ENCODE results near the gene ARHGEF3. TPM values are rescaled to one million over a fixed set of nuclear protein-coding genes. Genes with fewer than 3 reads are reported as not detected.

ARHGEF3 gene
- total and polyA plus RNA-seq, 5 donors from 2014 or later: 87.8 to 137 (median 103) TPM

DNA sequence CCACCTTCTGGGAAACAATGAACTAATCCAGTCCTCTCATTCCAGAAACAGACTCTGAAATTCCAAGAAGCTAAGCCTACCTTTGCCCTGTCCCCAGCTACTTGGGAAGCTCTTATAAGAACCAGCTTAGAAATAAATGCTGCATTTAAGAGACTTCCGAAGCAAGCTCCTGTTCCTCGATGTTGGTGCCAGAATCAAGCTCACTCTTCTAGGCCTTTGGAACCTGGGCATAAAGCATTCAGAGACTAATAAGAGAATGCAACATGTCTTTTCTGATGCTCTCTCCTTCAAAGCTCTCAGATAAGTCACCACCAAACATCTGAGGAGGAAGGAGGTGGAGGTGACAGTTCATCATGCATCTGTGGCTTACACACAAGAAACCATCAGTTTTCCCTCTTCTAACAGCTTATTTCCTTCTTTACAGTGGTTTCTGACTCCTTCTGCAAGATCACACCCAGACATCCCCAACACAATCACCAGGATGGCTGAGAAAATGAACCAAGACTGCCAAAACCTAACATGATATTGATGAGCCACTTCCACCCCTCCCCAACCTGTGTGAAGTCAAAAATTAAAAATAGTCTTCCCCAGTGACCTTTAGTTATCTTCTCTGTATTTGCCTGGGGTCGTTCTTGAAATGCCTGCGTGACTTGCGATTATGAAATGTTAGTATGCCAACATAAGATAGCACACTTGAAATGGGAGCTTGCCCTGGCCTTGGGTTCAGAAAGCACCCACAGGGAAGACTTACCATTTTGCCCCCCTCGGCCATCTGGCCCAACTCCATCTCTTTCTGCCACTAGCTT is 11.5 kb downstream of the ARHGEF3 start:
- Mint-ChIP-seq H3K27ac (peak overlapping the region; percentile 83 to 96 (median 84)), H3K9me3 (no peaks in the 10 kb centered on the region), H3K36me3 (peaks cover 17% of the 10 kb centered on the region), H3K27me3 (no peaks in the 10 kb centered on the region), H3K4me3 (peak overlapping the region; percentile 62 to 87 (median 80)), H3K4me1 (peaks cover 37 to 95% (median 76%) of the 10 kb centered on the region in 4 donors)
- peak in 2 of 3 donors; percentile 17 to 65 for DNase-seq
- peak overlapping the region; percentile 78 for H3K27ac ChIP-seq (ENCODE audit: insufficient read depth, low read length, poor library complexity, severe bottlenecking)
- H3K4me1 ChIP-seq (ENCODE audit: control insufficient read depth, insufficient read depth, low read length, poor library complexity, severe bottlenecking): peaks cover 88% of the 10 kb centered on the region
- H3K27me3 ChIP-seq (ENCODE audit: control insufficient read depth, insufficient read depth, low read length): no peaks in the 10 kb centered on the region
- peak; percentile 25 to 33 for ATAC-seq (ENCODE audit: low read depth in 2 of 2)
- no peaks in the 10 kb centered on the region for H3K9me3 ChIP-seq (ENCODE audit: control insufficient read depth in 2 of 2, low read length in 2 of 2)
- H3K4me3 ChIP-seq (ENCODE audit: low read depth, low read length): peak overlapping the region; percentile 48
- peaks cover 11% of the 10 kb centered on the region for H3K36me3 ChIP-seq (ENCODE audit: control insufficient read depth, insufficient read depth, low read length)

DNA sequence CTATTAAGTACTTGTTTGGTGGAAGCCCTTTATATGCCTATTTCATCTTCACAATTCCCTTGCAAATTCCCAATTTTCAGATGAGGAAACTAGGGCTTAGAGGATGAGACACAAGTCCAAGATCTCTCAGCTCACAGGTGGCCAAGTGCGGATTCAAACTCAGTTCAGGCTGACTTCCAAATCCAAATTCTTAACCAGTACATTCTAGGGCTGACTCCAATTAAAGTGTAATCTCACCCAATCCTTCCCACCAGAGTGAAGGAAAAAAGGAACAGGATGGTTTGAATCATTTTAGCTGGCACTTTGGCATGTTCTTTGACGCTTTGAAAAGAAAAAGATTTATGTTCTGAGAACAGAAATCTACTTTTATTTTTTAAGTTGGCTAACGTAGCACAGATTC is 12.7 kb downstream of the ARHGEF3 start:
- no peak for ATAC-seq (ENCODE audit: low read depth in 2 of 2)
- H3K9me3 Mint-ChIP-seq: no peaks in the 10 kb centered on the region
- Histone ChIP-seq H3K4me3 (ENCODE audit: low read depth, low read length) (peak overlapping the region; percentile 48), H3K36me3 (ENCODE audit: control insufficient read depth, insufficient read depth, low read length) (peaks cover 11% of the 10 kb centered on the region), H3K27me3 (ENCODE audit: control insufficient read depth, insufficient read depth, low read length) (no peaks in the 10 kb centered on the region), H3K4me1 (ENCODE audit: control insufficient read depth, insufficient read depth, low read length, poor library complexity, severe bottlenecking) (peaks cover 89% of the 10 kb centered on the region), H3K27ac (ENCODE audit: insufficient read depth, low read length, poor library complexity, severe bottlenecking) (peak overlapping the region; percentile 78), H3K9me3 (ENCODE audit: control insufficient read depth in 2 of 2, low read length in 2 of 2) (no peaks in the 10 kb centered on the region)
- peak overlapping the region; percentile 73 to 87 (median 76) for H3K4me3 Mint-ChIP-seq
- H3K27ac Mint-ChIP-seq: peak overlapping the region; percentile 83 to 96 (median 84)
- no peaks in the 10 kb centered on the region for H3K27me3 Mint-ChIP-seq
- no peak for DNase-seq
- H3K36me3 Mint-ChIP-seq: peaks cover 18% of the 10 kb centered on the region
- H3K4me1 Mint-ChIP-seq: peaks cover 37 to 96% (median 84%) of the 10 kb centered on the region in 4 donors

DNA sequence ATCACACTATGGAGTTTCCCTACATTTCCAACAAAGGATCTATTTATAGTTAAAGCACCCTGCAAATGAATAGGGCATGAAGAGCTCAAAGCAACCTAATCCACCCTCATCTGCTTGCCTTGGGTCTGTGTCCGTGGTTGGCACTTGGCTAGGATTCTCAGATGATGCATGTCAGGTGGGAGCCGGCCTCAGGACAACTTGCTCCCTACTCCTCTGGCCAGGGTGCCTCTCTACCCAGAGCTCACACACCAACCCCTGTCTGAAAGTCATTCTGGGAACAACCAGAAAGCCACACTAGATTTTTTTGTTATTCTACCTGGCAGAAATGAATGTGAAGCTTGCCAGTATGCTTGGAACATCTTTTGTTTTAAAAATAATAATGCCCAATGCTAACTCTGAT is 13.2 kb downstream of the ARHGEF3 start:
- Mint-ChIP-seq H3K9me3 (no peaks in the 10 kb centered on the region), H3K27ac (peak overlapping the region; percentile 83 to 96 (median 84))
- DNase-seq: no peak

DNA sequence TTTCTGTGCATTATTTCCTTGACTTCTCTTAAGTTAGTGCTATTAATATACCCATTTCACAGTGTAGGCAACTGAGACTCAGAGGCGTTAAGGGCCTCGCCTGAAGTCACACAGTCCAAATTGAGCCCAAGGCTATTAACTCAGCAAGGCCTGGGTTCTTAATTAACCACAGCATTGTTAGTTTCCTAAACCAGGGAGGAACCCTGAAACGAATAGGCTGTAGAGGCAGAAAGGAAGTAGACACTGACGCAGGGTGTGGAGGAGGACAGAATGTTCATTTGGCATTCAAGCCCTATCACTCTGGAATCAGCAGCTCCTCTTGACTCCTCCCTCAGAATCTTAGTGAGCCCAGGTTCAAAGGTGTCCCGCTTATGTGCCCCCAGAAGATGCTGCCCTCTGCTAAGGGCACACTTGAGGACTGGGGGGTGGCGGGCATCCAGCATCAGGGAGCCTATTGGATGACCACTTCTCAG is 13.9 kb downstream of the ARHGEF3 start:
- no peaks in the 10 kb centered on the region for H3K9me3 Mint-ChIP-seq
- H3K9me3 ChIP-seq (ENCODE audit: control insufficient read depth in 2 of 2, low read length in 2 of 2): no peaks in the 10 kb centered on the region
- no peaks in the 10 kb centered on the region for H3K27me3 ChIP-seq (ENCODE audit: control insufficient read depth, insufficient read depth, low read length)
- H3K4me1 Mint-ChIP-seq: peaks cover 47 to 99% (median 89%) of the 10 kb centered on the region in 4 donors
- peak overlapping the region; percentile 48 for H3K4me3 ChIP-seq (ENCODE audit: low read depth, low read length)
- peaks cover 14% of the 10 kb centered on the region for H3K36me3 Mint-ChIP-seq
- peak overlapping the region; percentile 73 to 87 (median 76) for H3K4me3 Mint-ChIP-seq
- DNase-seq (peak in 2 of 3 donors; percentile 43 to 71), ATAC-seq (ENCODE audit: low read depth in 2 of 2) (peak in 1 of 2 donors; percentile 8)
- H3K36me3 ChIP-seq (ENCODE audit: control insufficient read depth, insufficient read depth, low read length): peaks cover 3% of the 10 kb centered on the region
- H3K27me3 Mint-ChIP-seq: no peaks in the 10 kb centered on the region
- peaks cover 97% of the 10 kb centered on the region for H3K4me1 ChIP-seq (ENCODE audit: control insufficient read depth, insufficient read depth, low read length, poor library complexity, severe bottlenecking)
- peak overlapping the region; percentile 78 for H3K27ac ChIP-seq (ENCODE audit: insufficient read depth, low read length, poor library complexity, severe bottlenecking)
- peak overlapping the region; percentile 83 to 96 (median 84) for H3K27ac Mint-ChIP-seq

More for the DNA sequence above, 13.2 kb downstream of the ARHGEF3 start:
- peak overlapping the region; percentile 73 to 87 (median 76) for H3K4me3 Mint-ChIP-seq
- H3K27me3 Mint-ChIP-seq: no peaks in the 10 kb centered on the region
- ATAC-seq (ENCODE audit: low read depth in 2 of 2): no peak
- peaks cover 14% of the 10 kb centered on the region for H3K36me3 Mint-ChIP-seq
- no peaks in the 10 kb centered on the region for H3K9me3 ChIP-seq (ENCODE audit: control insufficient read depth in 2 of 2, low read length in 2 of 2)
- H3K4me1 Mint-ChIP-seq: peaks cover 43 to 97% (median 84%) of the 10 kb centered on the region in 4 donors
- H3K4me1 ChIP-seq (ENCODE audit: control insufficient read depth, insufficient read depth, low read length, poor library complexity, severe bottlenecking): peaks cover 90% of the 10 kb centered on the region
- peaks cover 5% of the 10 kb centered on the region for H3K36me3 ChIP-seq (ENCODE audit: control insufficient read depth, insufficient read depth, low read length)
- no peaks in the 10 kb centered on the region for H3K27me3 ChIP-seq (ENCODE audit: control insufficient read depth, insufficient read depth, low read length)
- peak overlapping the region; percentile 78 for H3K27ac ChIP-seq (ENCODE audit: insufficient read depth, low read length, poor library complexity, severe bottlenecking)
- peak overlapping the region; percentile 48 for H3K4me3 ChIP-seq (ENCODE audit: low read depth, low read length)

DNA sequence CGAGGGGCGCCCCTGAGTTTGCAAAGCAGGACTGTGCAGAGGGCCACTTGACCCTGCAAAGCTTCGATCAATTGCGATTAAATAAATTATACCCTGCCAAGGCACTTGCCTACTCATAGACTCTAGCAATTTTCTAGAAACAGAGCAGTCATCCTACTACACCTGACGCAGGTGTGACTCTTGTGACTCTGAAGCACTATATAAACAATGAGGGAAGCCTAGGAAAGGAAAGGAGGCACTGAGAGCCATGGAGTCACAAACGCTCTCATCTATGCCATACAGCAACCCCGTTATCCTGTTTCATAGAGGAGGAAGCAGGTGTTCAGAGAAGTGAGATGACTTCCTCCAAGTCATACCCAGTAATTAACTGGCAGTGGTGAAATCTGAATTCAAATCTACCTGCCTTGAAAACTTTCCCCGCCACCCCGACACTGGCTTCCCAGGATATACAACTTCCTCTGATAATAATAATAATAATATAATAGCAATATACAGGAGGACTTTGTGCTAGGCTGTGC is 14.4 kb downstream of the ARHGEF3 start:
- H3K4me3 ChIP-seq (ENCODE audit: low read depth, low read length): peak overlapping the region; percentile 48
- Mint-ChIP-seq H3K9me3 (no peaks in the 10 kb centered on the region), H3K36me3 (peaks cover 11% of the 10 kb centered on the region), H3K4me3 (peak overlapping the region; percentile 51 to 87 (median 73)), H3K4me1 (peaks cover 47 to 99% (median 89%) of the 10 kb centered on the region in 4 donors), H3K27ac (peak overlapping the region; percentile 84 to 99 (median 98)), H3K27me3 (no peaks in the 10 kb centered on the region)
- H3K9me3 ChIP-seq (ENCODE audit: control insufficient read depth in 2 of 2, low read length in 2 of 2): no peaks in the 10 kb centered on the region
- peaks cover 100% of the 10 kb centered on the region for H3K4me1 ChIP-seq (ENCODE audit: control insufficient read depth, insufficient read depth, low read length, poor library complexity, severe bottlenecking)
- H3K27ac ChIP-seq (ENCODE audit: insufficient read depth, low read length, poor library complexity, severe bottlenecking): peak overlapping the region; percentile 78
- DNase-seq: peak in 2 of 3 donors; percentile 19 to 62
- H3K36me3 ChIP-seq (ENCODE audit: control insufficient read depth, insufficient read depth, low read length): peaks cover 3% of the 10 kb centered on the region
- H3K27me3 ChIP-seq (ENCODE audit: control insufficient read depth, insufficient read depth, low read length): no peaks in the 10 kb centered on the region
- ATAC-seq (ENCODE audit: low read depth in 2 of 2): no peak

DNA sequence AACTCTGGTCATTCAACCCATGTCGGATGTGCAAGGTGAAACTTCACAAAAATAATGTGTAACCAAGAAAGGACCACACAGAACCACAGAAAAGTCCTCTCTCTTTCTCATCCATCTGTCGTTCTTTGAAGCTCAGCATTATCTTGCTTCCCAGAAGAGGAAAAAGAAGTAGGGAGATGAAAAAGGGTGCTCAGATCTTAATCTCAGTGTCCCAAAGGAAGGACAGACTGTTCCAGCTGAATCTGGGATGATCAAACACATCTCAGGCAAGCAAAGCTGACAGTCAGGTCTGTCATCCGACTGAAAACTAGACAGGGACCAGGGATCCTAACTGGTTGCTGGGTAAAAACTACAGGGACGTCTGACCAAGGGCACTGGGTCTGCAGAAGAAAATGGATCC is 16.2 kb downstream of the ARHGEF3 start:
- Mint-ChIP-seq H3K4me3 (peak overlapping the region; percentile 74 to 87 (median 79)), H3K9me3 (peaks cover 0 to 2% (median 0%) of the 10 kb centered on the region in 7 donors), H3K4me1 (peaks cover 43 to 99% (median 86%) of the 10 kb centered on the region in 4 donors), H3K27ac (peak overlapping the region; percentile 84 to 99 (median 98)), H3K36me3 (peaks cover 18% of the 10 kb centered on the region), H3K27me3 (no peaks in the 10 kb centered on the region)
- H3K9me3 ChIP-seq (ENCODE audit: control insufficient read depth in 2 of 2, low read length in 2 of 2): no peaks in the 10 kb centered on the region
- no peaks in the 10 kb centered on the region for H3K27me3 ChIP-seq (ENCODE audit: control insufficient read depth, insufficient read depth, low read length)
- ATAC-seq (ENCODE audit: low read depth in 2 of 2) (no peak), DNase-seq (no peak)
- H3K27ac ChIP-seq (ENCODE audit: insufficient read depth, low read length, poor library complexity, severe bottlenecking): peak overlapping the region; percentile 78
- H3K4me1 ChIP-seq (ENCODE audit: control insufficient read depth, insufficient read depth, low read length, poor library complexity, severe bottlenecking): peaks cover 100% of the 10 kb centered on the region
- H3K4me3 ChIP-seq (ENCODE audit: low read depth, low read length): peak overlapping the region; percentile 48
- peaks cover 9% of the 10 kb centered on the region for H3K36me3 ChIP-seq (ENCODE audit: control insufficient read depth, insufficient read depth, low read length)

DNA sequence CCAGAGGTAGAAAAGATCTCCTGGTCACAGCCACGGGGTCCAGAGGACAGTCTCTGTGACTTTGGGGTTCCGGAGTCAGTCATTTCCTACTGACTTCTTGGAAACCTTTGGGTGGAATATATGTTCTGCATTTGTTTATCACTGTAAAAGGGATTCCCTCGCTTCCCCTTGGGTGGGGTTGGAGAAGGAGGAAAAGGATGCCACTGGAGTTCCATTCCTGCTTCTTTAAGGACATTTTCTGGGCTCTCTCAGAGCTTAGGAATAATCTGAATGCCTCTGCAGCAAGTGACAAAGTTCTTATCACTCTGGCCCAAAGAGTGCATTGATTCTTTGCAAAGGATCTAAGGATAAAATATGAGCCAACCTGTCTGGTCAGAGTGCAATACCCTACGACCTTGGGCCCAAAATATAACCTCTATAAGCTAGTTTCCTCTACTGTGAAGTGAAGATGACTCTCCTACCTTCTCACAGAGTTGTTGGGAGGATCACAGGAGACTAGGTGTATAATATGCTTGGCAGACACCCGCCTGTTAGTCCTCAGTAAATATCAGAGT is 17.2 kb downstream of the ARHGEF3 start:
- H3K4me1 Mint-ChIP-seq: peaks cover 48 to 99% (median 86%) of the 10 kb centered on the region in 4 donors
- peak overlapping the region; percentile 84 to 99 (median 98) for H3K27ac Mint-ChIP-seq
- no peak for DNase-seq
- no peaks in the 10 kb centered on the region for H3K27me3 ChIP-seq (ENCODE audit: control insufficient read depth, insufficient read depth, low read length)
- H3K27me3 Mint-ChIP-seq: no peaks in the 10 kb centered on the region
- H3K9me3 Mint-ChIP-seq: peaks cover 0 to 2% (median 0%) of the 10 kb centered on the region in 7 donors
- peak overlapping the region; percentile 78 for H3K27ac ChIP-seq (ENCODE audit: insufficient read depth, low read length, poor library complexity, severe bottlenecking)
- H3K4me3 Mint-ChIP-seq: peak overlapping the region; percentile 74 to 87 (median 85)
- no peak for ATAC-seq (ENCODE audit: low read depth in 2 of 2)
- H3K36me3 ChIP-seq (ENCODE audit: control insufficient read depth, insufficient read depth, low read length): peaks cover 9% of the 10 kb centered on the region
- H3K36me3 Mint-ChIP-seq: peaks cover 27% of the 10 kb centered on the region
- H3K4me1 ChIP-seq (ENCODE audit: control insufficient read depth, insufficient read depth, low read length, poor library complexity, severe bottlenecking): peaks cover 99% of the 10 kb centered on the region
- H3K4me3 ChIP-seq (ENCODE audit: low read depth, low read length): peak overlapping the region; percentile 69
- no peaks in the 10 kb centered on the region for H3K9me3 ChIP-seq (ENCODE audit: control insufficient read depth in 2 of 2, low read length in 2 of 2)
